Tibial artery (tissue), 4 donors: ENCODE results near the gene KRT79.
"Not testable (repeated sequence)": the region's sequence is repeated elsewhere in the genome, so short reads cannot be mapped to it uniquely, and the experiment has no call there.

Experiments
- DNase-seq, 2 donors: peaks; one replicate each; pipeline ENCODE4 v3.0.0-alpha.2; 2019
- H3K27ac ChIP-seq, 2 donors: fragments of 200-600 bp; sonication (generic) in 1 of 2; 1 replicate in 1 of 2; 2 replicates in 1 of 2; pipeline ENCODE4 v1.5.1; 2018 to 2019; ENCODE audit warnings: mild to moderate bottlenecking in 1 of 2
- H3K27me3 ChIP-seq, 2 donors: fragments of 200-600 bp; sonication (generic) in 1 of 2; one replicate each; pipeline versions ENCODE4 v1.5.1 to v1.6.0; 2016 to 2019
- H3K36me3 ChIP-seq, 3 donors: fragments of 200-600 bp; sonication (generic) in 2 of 3; one replicate each; pipeline ENCODE4 v1.5.1; 2016 to 2019; ENCODE audit warnings: mild to moderate bottlenecking in 2 of 3
- H3K4me1 ChIP-seq, 4 donors: fragments of 200-600 bp; sonication (generic) in 2 of 4; 1 replicate in 3 of 4; 2 replicates in 1 of 4; pipeline ENCODE4 v1.5.1; 2016 to 2019
- H3K4me3 ChIP-seq, 2 donors: fragments of 200-600 bp; sonication (generic) in 1 of 2; 1 replicate in 1 of 2; 2 replicates in 1 of 2; pipeline ENCODE4 v1.5.1; 2018 to 2019; ENCODE audit warnings: mild to moderate bottlenecking in 2 of 2
- H3K9me3 ChIP-seq, 3 donors: fragments of 200-600 bp; sonication (generic) in 1 of 3; one replicate each; pipeline ENCODE4 v1.5.1; 2016 to 2019
- CTCF ChIP-seq, 2 experiments: fragments of 200-600 bp in 1 of 2; fragments of 450-650 bp in 1 of 2; IDR thresholded peaks; one replicate each; pipeline ENCODE4 v1.5.1; 2017 to 2019; ENCODE audit warnings: antibody characterized with exemption in 2 of 2, mild to moderate bottlenecking in 1 of 2, moderate library complexity in 1 of 2
- intact Hi-C: fragments of 100-400 bp; cut with DNase I; formaldehyde crosslinking; loops from one replicate; pipeline ENCODE4 v1.15.0; 2023; ENCODE audit warnings: low total_unique reads

Gene KRT79

GRCh38 chr12:52796429-52796794, 37.7 kb downstream of the KRT79 start:
- intact Hi-C loops = no loop called here
- Histone ChIP-seq H3K36me3 (no peaks in the 10 kb centered on the region), H3K9me3 (no peaks in the 10 kb centered on the region), H3K27ac (no peak overlapping the region), H3K4me1 (no peaks in the 10 kb centered on the region), H3K27me3 (peaks cover 0 to 9% of the 10 kb centered on the region in 2 donors), H3K4me3 (no peak overlapping the region)
- DNase-seq = no peak
- TF ChIP-seq CTCF (IDR thresholded peaks at IDR 0.05) = no peak

- Histone ChIP-seq H3K36me3 (no peaks in the 10 kb centered on the region), H3K4me1 (no peaks in the 10 kb centered on the region), H3K27me3 (peaks cover 0 to 14% of the 10 kb centered on the region in 2 donors), H3K4me3 (no peak within 1 kb of the TSS), H3K27ac (no peak within 1 kb of the TSS), H3K9me3 (no peaks in the 10 kb centered on the region)
- intact Hi-C loops = no loop called here
- no peak for DNase-seq
- no peak for TF ChIP-seq CTCF (IDR thresholded peaks at IDR 0.05)
Measured at GRCh38 chr12:52795694-52796428, 38.2 kb downstream of the KRT79 start, which contains the start of gene KRT3. Gene KRT3 (minus strand): TSS chr12:52796117. CDS start chr12:52796042, 75 bp downstream.

- H3K27me3 ChIP-seq = peaks cover 0 to 20% of the 10 kb centered on the region in 2 donors
- intact Hi-C loops, H3K4me1 ChIP-seq, H3K27ac ChIP-seq, H3K36me3 ChIP-seq, H3K9me3 ChIP-seq, DNase-seq, H3K4me3 ChIP-seq: not testable (repeated sequence)
Measured at GRCh38 chr12:52795332-52795674, 38.8 kb downstream of the KRT79 start.

GRCh38 chr12:52794479-52795331, 39.4 kb downstream of the KRT79 start:
- Histone ChIP-seq H3K27me3 (peaks cover 0 to 26% of the 10 kb centered on the region in 2 donors), H3K9me3 (no peaks in the 10 kb centered on the region), H3K4me1 (peaks cover 0 to 8% (median 2%) of the 10 kb centered on the region in 4 donors), H3K36me3 (no peaks in the 10 kb centered on the region), H3K4me3 (no peak overlapping the region), H3K27ac (no peak overlapping the region)
- intact Hi-C loops = no loop called here
- no peak for TF ChIP-seq CTCF (IDR thresholded peaks at IDR 0.05)
- DNase-seq = no peak

- TF ChIP-seq CTCF (IDR thresholded peaks at IDR 0.05) = no peak
- Histone ChIP-seq H3K4me1 (peaks cover 0 to 8% (median 2%) of the 10 kb centered on the region in 4 donors), H3K27ac (no peak overlapping the region), H3K27me3 (peaks cover 0 to 34% of the 10 kb centered on the region in 2 donors), H3K36me3 (no peaks in the 10 kb centered on the region), H3K9me3 (no peaks in the 10 kb centered on the region), H3K4me3 (no peak overlapping the region)
- intact Hi-C loops = no loop called here
- DNase-seq = no peak
Measured at GRCh38 chr12:52792185-52793029, 41.7 kb downstream of the KRT79 start.
